SK-N-SH treated with all-trans-retinoic acid at 6 μM for 48 hours (cell line): Measurements from ENCODE around the gene SMAD3.

Source experiments
- ATAC-seq: fragments of 200-7000 bp; cut with Tn5 transposase; 3 replicates; pipeline ENCODE4 v1.9.1; 2020; ENCODE audit warnings: mild to moderate bottlenecking, moderate library complexity
- ARNTL ChIP-seq: fragments of 450-650 bp; formaldehyde crosslinking; IDR thresholded peaks from 2 replicates; pipeline ENCODE4 v1.5.0; 2020; ENCODE audit warnings: low read depth, mild to moderate bottlenecking, moderate library complexity, borderline replicate concordance
- CREB5 ChIP-seq: fragments of 250-450 bp; sonication (Bioruptor Pico); IDR thresholded peaks from 2 replicates; pipeline ENCODE4 v1.5.1; 2020; ENCODE audit warnings: low read depth, mild to moderate bottlenecking, moderate library complexity
- CSDC2 ChIP-seq: fragments of 250-450 bp; sonication (Bioruptor Pico); IDR thresholded peaks from 2 replicates; pipeline ENCODE4 v1.5.0; 2020; ENCODE audit warnings: mild to moderate bottlenecking, moderate library complexity
- CSRNP3 ChIP-seq: fragments of 250-450 bp; sonication (Bioruptor Pico); IDR thresholded peaks from 2 replicates; pipeline ENCODE4 v1.5.1; 2021; ENCODE audit warnings: mild to moderate bottlenecking, moderate library complexity
- ESRRG ChIP-seq: fragments of 250-450 bp; sonication (Bioruptor Pico); IDR thresholded peaks from 2 replicates; pipeline ENCODE4 v1.6.1; 2021; ENCODE audit warnings: mild to moderate bottlenecking
- GLIS3 ChIP-seq: fragments of 250-450 bp; sonication (Bioruptor Pico); IDR thresholded peaks from 2 replicates; pipeline ENCODE4 v1.5.0; 2020; ENCODE audit warnings: mild to moderate bottlenecking, moderate library complexity
- ISL1 ChIP-seq: fragments of 250-450 bp; sonication (Bioruptor Pico); IDR thresholded peaks from 2 replicates; pipeline ENCODE4 v2.1.2; 2022; ENCODE audit warnings: mild to moderate bottlenecking, moderate library complexity
- OSR1 ChIP-seq: fragments of 250-450 bp; sonication (Bioruptor Pico); IDR thresholded peaks from 2 replicates; pipeline ENCODE4 v1.8.0; 2022; ENCODE audit warnings: moderate library complexity, mild to moderate bottlenecking, inconsistent platforms
- PATZ1 ChIP-seq: fragments of 250-450 bp; sonication (Bioruptor Pico); IDR thresholded peaks from 2 replicates; pipeline ENCODE4 v1.8.0; 2020; ENCODE audit warnings: mild to moderate bottlenecking, moderate library complexity, borderline replicate concordance
- POU6F1 ChIP-seq: fragments of 250-450 bp; sonication (Bioruptor Pico); IDR thresholded peaks from 2 replicates; pipeline ENCODE4 v1.8.0; 2021; ENCODE audit warnings: low read depth, mild to moderate bottlenecking, moderate library complexity, borderline replicate concordance
- PPARA ChIP-seq: fragments of 250-450 bp; sonication (Bioruptor Pico); IDR thresholded peaks from 2 replicates; pipeline ENCODE4 v1.5.0; 2020; ENCODE audit warnings: mild to moderate bottlenecking, borderline replicate concordance
- RARB ChIP-seq: fragments of 250-450 bp; sonication (Bioruptor Pico); IDR thresholded peaks from 2 replicates; pipeline ENCODE4 v1.8.0; 2021; ENCODE audit warnings: mild to moderate bottlenecking, moderate library complexity
- SNAI2 ChIP-seq: fragments of 250-450 bp; sonication (Bioruptor Pico); IDR thresholded peaks from 2 replicates; pipeline ENCODE4 v1.5.0; 2020; ENCODE audit warnings: mild to moderate bottlenecking, moderate library complexity
- TCF4 ChIP-seq: fragments of 250-450 bp; sonication (Bioruptor Pico); IDR thresholded peaks from 2 replicates; pipeline ENCODE4 v1.8.0; 2021; ENCODE audit warnings: mild to moderate bottlenecking, moderate library complexity, borderline replicate concordance
- TOX ChIP-seq: fragments of 250-450 bp; sonication (Bioruptor Pico); IDR thresholded peaks from 2 replicates; pipeline ENCODE4 v1.8.0; 2021; ENCODE audit warnings: mild to moderate bottlenecking, moderate library complexity, borderline replicate concordance
- TSHZ2 ChIP-seq: fragments of 250-450 bp; sonication (Bioruptor Pico); IDR thresholded peaks from 2 replicates; pipeline ENCODE4 v1.5.0; 2020; ENCODE audit warnings: mild to moderate bottlenecking, moderate library complexity
- ZC3H10 ChIP-seq: fragments of 250-450 bp; sonication (Bioruptor Pico); IDR thresholded peaks from 2 replicates; pipeline ENCODE4 v1.5.1; 2021; ENCODE audit warnings: mild to moderate bottlenecking, moderate library complexity
- ZFP3 ChIP-seq: fragments of 250-450 bp; sonication (Bioruptor Pico); IDR thresholded peaks from 2 replicates; pipeline ENCODE4 v1.5.0; 2020; ENCODE audit warnings: mild to moderate bottlenecking, moderate library complexity
- ZFP30 ChIP-seq: fragments of 450-650 bp; formaldehyde crosslinking; IDR thresholded peaks from 2 replicates; pipeline ENCODE4 v1.5.0; 2022; ENCODE audit warnings: mild to moderate bottlenecking, moderate library complexity
- ZNF70 ChIP-seq: fragments of 450-650 bp; formaldehyde crosslinking; IDR thresholded peaks from 2 replicates; pipeline ENCODE4 v1.5.0; 2020; ENCODE audit warnings: mild to moderate bottlenecking, moderate library complexity
- ZNF8 ChIP-seq: fragments of 450-650 bp; formaldehyde crosslinking; IDR thresholded peaks from 2 replicates; pipeline ENCODE4 v1.5.0; 2020; ENCODE audit warnings: mild to moderate bottlenecking, moderate library complexity

The SMAD3 gene

GRCh38 chr15:67180035-67180434 lies 114.6 kb downstream of the SMAD3 start:
- ATAC-seq = no peak
- TF ChIP-seq CREB5 (no peak), ZC3H10 (CRISPR knock-in tag) (no peak), ZNF70 (CRISPR knock-in tag) (no peak), RARB (CRISPR knock-in tag) (no peak), ISL1 (CRISPR knock-in tag) (no peak), TCF4 (no peak)

- TF ChIP-seq CSRNP3 (CRISPR knock-in tag) (no peak), ESRRG (CRISPR knock-in tag) (no peak), ZNF70 (CRISPR knock-in tag) (no peak), ZFP3 (CRISPR knock-in tag) (no peak), PATZ1 (CRISPR knock-in tag) (no peak), ZNF8 (CRISPR knock-in tag) (no peak), ISL1 (CRISPR knock-in tag) (no peak), ZC3H10 (CRISPR knock-in tag) (no peak), RARB (CRISPR knock-in tag) (no peak), POU6F1 (CRISPR knock-in tag) (no peak)
- TF ChIP-seq, all 23 proteins: peak for 0
- ATAC-seq = no peak
These were observed 115.3 kb downstream of the SMAD3 start for GRCh38 chr15:67180514-67181191.

GRCh38 chr15:67181221-67181639 lies 115.8 kb downstream of the SMAD3 start:
- ATAC-seq = no peak
- TF ChIP-seq CSRNP3 (CRISPR knock-in tag) (no peak), ZNF8 (CRISPR knock-in tag) (no peak), ISL1 (CRISPR knock-in tag) (no peak), SNAI2 (CRISPR knock-in tag) (no peak), ZFP30 (CRISPR knock-in tag) (no peak), ZFP3 (CRISPR knock-in tag) (no peak), TOX (CRISPR knock-in tag) (no peak), GLIS3 (CRISPR knock-in tag) (no peak), TSHZ2 (CRISPR knock-in tag) (no peak), RARB (CRISPR knock-in tag) (no peak), OSR1 (CRISPR knock-in tag) (no peak), CREB5 (no peak), ZNF70 (CRISPR knock-in tag) (no peak), PPARA (no peak), CSDC2 (CRISPR knock-in tag) (no peak), ZC3H10 (CRISPR knock-in tag) (no peak), ARNTL (CRISPR knock-in tag) (no peak), PATZ1 (CRISPR knock-in tag) (no peak)
